ENCODE data around the gene ZDHHC13.

The ZDHHC13 gene

GRCh38 chr11:19101796-19102520 lies 15.0 kb upstream of the ZDHHC13 start:
- peaks cover 5% of the 10 kb centered on the region; the same call in 1 of the 2 replicates for H3K27me3 ChIP-seq (ENCODE audit: insufficient read depth, low read length)
- no peak overlapping the region for H2AFZ ChIP-seq (ENCODE audit: low read length)
- no peaks in the 10 kb centered on the region for H3F3A ChIP-seq (ENCODE audit: insufficient read depth, low read length)
- no peak overlapping the region for H3K27ac ChIP-seq (ENCODE audit: low read depth, low read length, poor library complexity, severe bottlenecking)
- H3K4me3 ChIP-seq (ENCODE audit: low read depth, low read length, poor library complexity, severe bottlenecking): no peak overlapping the region
- no peaks in the 10 kb centered on the region for H3K9me3 ChIP-seq (ENCODE audit: low read length)
- H3K79me2 ChIP-seq (ENCODE audit: insufficient read depth, low read length): no peaks in the 10 kb centered on the region
- H3K4me2 ChIP-seq (ENCODE audit: low read length): no peak overlapping the region
- H3K9me2 ChIP-seq (ENCODE audit: low read depth, low read length): no peaks in the 10 kb centered on the region
- TF ChIP-seq CTCF (IDR thresholded peaks at IDR 0.05; ENCODE audit: low read length) (no peak), EZH2 (IDR thresholded peaks at IDR 0.05; ENCODE audit: borderline replicate concordance, low read length) (no peak)
- H3K9ac ChIP-seq (ENCODE audit: low read length): no peak overlapping the region
- no peaks in the 10 kb centered on the region; the same call in 1 of the 2 replicates for H3K36me3 ChIP-seq (ENCODE audit: insufficient read depth, low read length)
- no peaks in the 10 kb centered on the region for H4K20me1 ChIP-seq (ENCODE audit: insufficient read depth, low read length)
- no peaks in the 10 kb centered on the region for H3K4me1 ChIP-seq (ENCODE audit: insufficient read depth, low read length, severe bottlenecking)

GRCh38 chr11:19102521-19102900 lies 14.5 kb upstream of the ZDHHC13 start:
- no peak for TF ChIP-seq EZH2 (IDR thresholded peaks at IDR 0.05; ENCODE audit: borderline replicate concordance, low read length)
- no peak for TF ChIP-seq CTCF (IDR thresholded peaks at IDR 0.05; ENCODE audit: low read length)
- Histone ChIP-seq H3K9ac (ENCODE audit: low read length) (no peak overlapping the region), H3K4me2 (ENCODE audit: low read length) (no peak overlapping the region), H3K4me3 (ENCODE audit: low read depth, low read length, poor library complexity, severe bottlenecking) (no peak overlapping the region), H3K36me3 (ENCODE audit: insufficient read depth, low read length) (no peaks in the 10 kb centered on the region; the same call in 1 of the 2 replicates), H3K27me3 (ENCODE audit: insufficient read depth, low read length) (peaks cover 5% of the 10 kb centered on the region; the same call in 1 of the 2 replicates), H4K20me1 (ENCODE audit: insufficient read depth, low read length) (no peaks in the 10 kb centered on the region), H3K9me2 (ENCODE audit: low read depth, low read length) (no peaks in the 10 kb centered on the region), H3K9me3 (ENCODE audit: low read length) (no peaks in the 10 kb centered on the region), H3K4me1 (ENCODE audit: insufficient read depth, low read length, severe bottlenecking) (no peaks in the 10 kb centered on the region), H3K79me2 (ENCODE audit: insufficient read depth, low read length) (no peaks in the 10 kb centered on the region), H2AFZ (ENCODE audit: low read length) (no peak overlapping the region), H3F3A (ENCODE audit: insufficient read depth, low read length) (no peaks in the 10 kb centered on the region), H3K27ac (ENCODE audit: low read depth, low read length, poor library complexity, severe bottlenecking) (no peak overlapping the region)

GRCh38 chr11:19105011-19105410 lies 12.0 kb upstream of the ZDHHC13 start:
- TF ChIP-seq EZH2 (IDR thresholded peaks at IDR 0.05; ENCODE audit: borderline replicate concordance, low read length) (no peak), CTCF (IDR thresholded peaks at IDR 0.05; ENCODE audit: low read length) (no peak)
- no peak overlapping the region for H3K4me3 ChIP-seq (ENCODE audit: low read depth, low read length, poor library complexity, severe bottlenecking)
- H3K36me3 ChIP-seq (ENCODE audit: insufficient read depth, low read length): no peaks in the 10 kb centered on the region; the same call in 1 of the 2 replicates
- no peak overlapping the region for H3K9ac ChIP-seq (ENCODE audit: low read length)
- no peaks in the 10 kb centered on the region for H3K9me2 ChIP-seq (ENCODE audit: low read depth, low read length)
- no peaks in the 10 kb centered on the region for H3K79me2 ChIP-seq (ENCODE audit: insufficient read depth, low read length)
- H3K27me3 ChIP-seq (ENCODE audit: insufficient read depth, low read length): peaks cover 5% of the 10 kb centered on the region; the same call in 1 of the 2 replicates
- H3K4me2 ChIP-seq (ENCODE audit: low read length): no peak overlapping the region
- no peaks in the 10 kb centered on the region for H3K9me3 ChIP-seq (ENCODE audit: low read length)
- H3K4me1 ChIP-seq (ENCODE audit: insufficient read depth, low read length, severe bottlenecking): no peaks in the 10 kb centered on the region
- no peak overlapping the region for H2AFZ ChIP-seq (ENCODE audit: low read length)
- no peaks in the 10 kb centered on the region for H4K20me1 ChIP-seq (ENCODE audit: insufficient read depth, low read length)
- no peaks in the 10 kb centered on the region for H3F3A ChIP-seq (ENCODE audit: insufficient read depth, low read length)
- H3K27ac ChIP-seq (ENCODE audit: low read depth, low read length, poor library complexity, severe bottlenecking): no peak overlapping the region

Data from OCI-LY1 (cell line).